Fibroblast of gingiva (primary cell): ENCODE data around the gene ZNF768.
"Not testable (repeated sequence)": the region's sequence is repeated elsewhere in the genome, so short reads cannot be mapped to it uniquely, and the experiment has no call there.

ENCODE experiments used
- DNase-seq: peaks from one replicate; pipeline ENCODE4 v3.0.0-alpha.2; 2011; ENCODE audit warnings: low read depth

The ZNF768 gene

GRCh38 chr16:30555315-30556124 is 29.2 kb upstream of the ZNF768 start:
- DNase-seq = no peak

- no peak for DNase-seq
Measured at GRCh38 chr16:30554557-30555314, 28.4 kb upstream of the ZNF768 start.

- no peak for DNase-seq
Measured at GRCh38 chr16:30553393-30553899, 27.1 kb upstream of the ZNF768 start.

- DNase-seq = no peak
Measured at GRCh38 chr16:30552956-30553355, 26.6 kb upstream of the ZNF768 start.

GRCh38 chr16:30551781-30552180 is 25.4 kb upstream of the ZNF768 start:
- no peak for DNase-seq

- no peak for DNase-seq
Measured at GRCh38 chr16:30548416-30549253, 22.3 kb upstream of the ZNF768 start.

- DNase-seq = no peak
Measured at GRCh38 chr16:30546115-30546514, 19.7 kb upstream of the ZNF768 start.

- no peak for DNase-seq
Measured at GRCh38 chr16:30543067-30543466, 16.7 kb upstream of the ZNF768 start.

GRCh38 chr16:30541502-30542329 is 15.3 kb upstream of the ZNF768 start:
- peak; percentile 29 for DNase-seq

- not testable (repeated sequence) for DNase-seq
Measured at GRCh38 chr16:30540916-30541464, 14.6 kb upstream of the ZNF768 start.

GRCh38 chr16:30539986-30540526 is 13.7 kb upstream of the ZNF768 start:
- DNase-seq = not testable (repeated sequence)

GRCh38 chr16:30539000-30539964 is 12.9 kb upstream of the ZNF768 start:
- no peak for DNase-seq

GRCh38 chr16:30536391-30537024 is 10.1 kb upstream of the ZNF768 start:
- DNase-seq = not testable (repeated sequence)

GRCh38 chr16:30535777-30536190 is 9.4 kb upstream of the ZNF768 start:
- peak; percentile 71 for DNase-seq

GRCh38 chr16:30535106-30535776 is 8.9 kb upstream of the ZNF768 start:
- no peak for DNase-seq

- peak; percentile 83 for DNase-seq
Measured at GRCh38 chr16:30534368-30535105, 8.2 kb upstream of the ZNF768 start, which contains the start of gene ZNF747. Gene ZNF747, minus strand, starts transcription at chr16:30534858. Its CDS starts 179 bp downstream, at chr16:30534679.

GRCh38 chr16:30533748-30534367 is 7.5 kb upstream of the ZNF768 start:
- DNase-seq = no peak
